HFF-Myc (cell line): ENCODE results near the gene SGPP2.
A peak's percentile ranks its signal among the peaks of the same experiment; 100 is the strongest.
"Not testable (repeated sequence)": the region's sequence is repeated elsewhere in the genome, so short reads cannot be mapped to it uniquely, and the experiment has no call there.

Experiments
- DNase-seq: peaks from one replicate; pipeline ENCODE4 v3.0.0-alpha.2; 2011; ENCODE audit warnings: low read depth; ENCODE audit errors: extremely low read depth
- H3K4me3 ChIP-seq: replicated peaks from 2 replicates; pipeline ENCODE4 v1.5.1; 2011; ENCODE audit warnings: low read depth, mild to moderate bottlenecking, control low read depth, low read length
- TF ChIP-seq, protein P1 (sequence below): IDR thresholded peaks from 2 replicates; pipeline ENCODE4 v1.5.1; 2012; ENCODE audit warnings: mild to moderate bottlenecking, low read depth, low read length, control low read depth; ENCODE audit errors: missing control alignments

The SGPP2 gene

DNA sequence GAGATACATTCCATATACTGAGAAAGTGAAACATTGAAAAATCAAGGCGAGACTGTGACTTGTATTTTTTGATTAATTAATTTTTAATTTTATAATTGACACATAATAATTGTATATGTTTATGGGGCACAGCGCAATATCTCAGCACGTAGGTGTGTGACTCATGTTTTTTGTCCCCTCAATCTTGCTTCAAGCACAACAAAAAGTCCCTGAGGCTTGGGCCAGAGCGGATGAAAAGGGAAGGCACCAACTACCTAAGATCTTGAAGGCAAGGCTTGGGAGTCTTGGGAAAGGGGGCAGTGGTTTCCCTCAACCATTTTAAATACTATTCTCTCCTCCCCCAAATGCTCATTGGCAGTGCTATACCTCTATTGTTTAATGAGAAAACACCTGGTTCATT lies 9.9 kb downstream of the SGPP2 start:
- no peak overlapping the region for H3K4me3 ChIP-seq
- TF ChIP-seq, protein P1, sequence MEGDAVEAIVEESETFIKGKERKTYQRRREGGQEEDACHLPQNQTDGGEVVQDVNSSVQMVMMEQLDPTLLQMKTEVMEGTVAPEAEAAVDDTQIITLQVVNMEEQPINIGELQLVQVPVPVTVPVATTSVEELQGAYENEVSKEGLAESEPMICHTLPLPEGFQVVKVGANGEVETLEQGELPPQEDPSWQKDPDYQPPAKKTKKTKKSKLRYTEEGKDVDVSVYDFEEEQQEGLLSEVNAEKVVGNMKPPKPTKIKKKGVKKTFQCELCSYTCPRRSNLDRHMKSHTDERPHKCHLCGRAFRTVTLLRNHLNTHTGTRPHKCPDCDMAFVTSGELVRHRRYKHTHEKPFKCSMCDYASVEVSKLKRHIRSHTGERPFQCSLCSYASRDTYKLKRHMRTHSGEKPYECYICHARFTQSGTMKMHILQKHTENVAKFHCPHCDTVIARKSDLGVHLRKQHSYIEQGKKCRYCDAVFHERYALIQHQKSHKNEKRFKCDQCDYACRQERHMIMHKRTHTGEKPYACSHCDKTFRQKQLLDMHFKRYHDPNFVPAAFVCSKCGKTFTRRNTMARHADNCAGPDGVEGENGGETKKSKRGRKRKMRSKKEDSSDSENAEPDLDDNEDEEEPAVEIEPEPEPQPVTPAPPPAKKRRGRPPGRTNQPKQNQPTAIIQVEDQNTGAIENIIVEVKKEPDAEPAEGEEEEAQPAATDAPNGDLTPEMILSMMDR: no peak
- DNase-seq: no peak

DNA sequence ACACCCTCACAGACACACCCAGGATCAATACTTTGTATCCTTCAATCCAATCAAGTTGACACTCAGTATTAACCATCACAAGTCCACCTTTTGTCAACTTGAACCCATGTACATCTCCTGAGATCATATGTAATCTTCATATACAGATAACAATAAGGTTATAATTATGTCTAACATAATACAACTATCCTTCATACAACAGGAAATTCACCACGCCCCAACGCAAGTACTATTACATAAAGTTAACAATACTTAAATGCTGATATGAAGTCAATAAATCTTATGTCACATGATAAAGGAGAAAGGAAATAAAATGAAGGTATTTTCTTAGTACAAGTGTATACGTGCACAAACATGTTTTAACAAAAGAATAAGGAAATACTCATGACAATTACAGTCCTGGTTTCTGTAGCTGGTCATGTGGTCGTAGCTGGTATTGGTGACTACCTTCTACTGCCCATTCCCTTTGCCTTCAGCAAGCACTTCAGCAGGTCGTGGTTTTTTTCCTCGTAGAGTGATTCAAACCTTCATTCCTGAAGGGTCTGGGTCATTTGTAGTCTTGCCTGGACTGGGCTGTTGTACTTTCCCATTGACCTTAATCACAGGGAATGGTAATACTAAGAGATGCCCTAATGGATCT lies 11.2 kb downstream of the SGPP2 start:
- not testable (repeated sequence) for H3K4me3 ChIP-seq, DNase-seq

DNA sequence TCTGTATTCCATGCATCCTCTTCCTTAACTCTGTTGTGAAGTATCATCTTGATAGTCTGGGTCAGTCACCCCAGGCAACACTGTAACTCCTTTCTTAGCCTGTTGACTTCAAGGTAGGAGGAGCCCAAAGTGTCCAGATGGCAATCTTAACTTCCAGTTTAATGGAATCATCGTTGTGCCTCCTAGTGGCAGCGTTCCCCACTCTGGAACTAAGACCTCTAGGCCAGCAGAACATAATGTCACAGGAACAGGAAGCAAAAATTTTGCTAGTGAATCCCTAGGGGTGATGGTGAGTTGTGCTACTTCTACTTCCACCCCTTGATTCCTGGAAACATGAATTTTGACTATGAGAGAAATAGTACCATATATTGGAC lies 11.7 kb downstream of the SGPP2 start:
- no peak for DNase-seq
- TF ChIP-seq, protein P1: no peak

DNA sequence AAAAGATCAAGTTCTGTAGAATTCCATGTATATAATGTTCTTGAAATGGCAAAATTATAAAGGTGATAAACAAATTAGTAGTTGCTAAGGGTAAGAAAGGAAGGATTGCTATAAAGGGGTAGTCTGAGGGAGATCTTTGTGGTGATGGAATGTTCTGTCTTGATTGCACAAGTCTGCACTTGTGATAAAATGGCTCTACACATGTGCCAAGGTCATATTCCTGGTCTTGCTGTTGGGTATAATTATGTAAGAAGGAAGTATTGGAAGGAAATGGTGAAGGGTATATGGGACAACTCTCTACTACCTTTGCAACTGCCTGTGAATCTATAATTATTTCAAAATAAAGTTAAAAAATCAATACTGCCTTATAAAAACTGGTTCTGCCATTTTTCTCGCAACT lies 15.3 kb downstream of the SGPP2 start:
- TF ChIP-seq, protein P1: no peak
- no peak for DNase-seq
- no peak overlapping the region for H3K4me3 ChIP-seq

More for the DNA sequence above, 11.7 kb downstream of the SGPP2 start:
- no peak overlapping the region for H3K4me3 ChIP-seq

DNA sequence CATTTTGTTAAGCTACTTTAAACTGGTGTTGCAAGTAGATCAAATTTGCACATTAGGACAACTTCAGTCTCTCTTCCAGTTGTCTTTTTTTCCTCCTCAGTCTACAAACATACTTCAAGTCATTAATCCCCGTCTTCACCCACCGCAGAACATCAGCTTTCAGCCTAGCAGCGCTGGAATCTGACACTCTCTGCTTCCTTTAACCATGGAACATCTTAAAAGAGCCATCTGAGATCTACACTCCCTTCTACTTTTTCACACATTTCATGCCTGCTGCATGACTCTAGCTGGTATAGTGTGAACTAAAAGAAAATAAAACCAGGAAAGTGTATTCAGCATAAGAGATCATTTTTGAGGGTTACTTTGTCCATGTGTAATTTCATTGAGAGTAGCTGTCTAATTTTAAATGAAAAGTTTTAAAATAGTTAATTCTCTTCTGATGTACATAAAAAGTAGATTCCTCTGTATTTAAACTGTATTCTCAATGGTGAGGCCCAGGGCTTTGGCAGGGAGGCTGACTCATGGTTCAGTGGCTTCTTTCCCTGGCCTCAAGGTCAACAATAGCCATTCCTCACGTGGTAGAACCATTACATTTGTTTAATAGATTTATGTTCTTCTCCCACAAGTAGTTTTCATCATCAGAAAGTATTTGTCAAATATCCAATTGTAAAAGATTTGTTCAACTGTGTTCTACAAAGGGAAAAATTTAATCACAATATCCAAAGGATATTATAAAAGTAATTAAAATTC lies 16.5 kb downstream of the SGPP2 start:
- TF ChIP-seq, protein P1: no peak
- peak; percentile 35 for DNase-seq
- H3K4me3 ChIP-seq: no peak overlapping the region

DNA sequence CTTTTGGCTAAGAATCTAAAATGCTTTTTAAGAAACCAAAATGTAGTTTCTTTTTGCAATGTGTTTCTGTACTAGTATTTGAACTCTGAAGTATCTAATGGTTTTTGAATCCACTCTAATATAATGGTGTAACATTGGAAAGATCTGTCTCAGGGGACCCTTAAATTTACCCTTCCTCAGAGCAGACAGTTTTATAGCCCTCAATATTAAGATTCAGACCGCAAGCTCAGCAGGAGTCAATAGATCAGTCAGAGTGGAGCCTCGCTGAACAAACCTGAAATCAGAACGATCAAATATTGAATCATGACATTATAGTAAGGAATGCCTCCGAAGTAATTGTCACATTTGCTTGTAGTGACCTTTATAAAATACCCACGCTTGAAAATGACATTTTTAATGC lies 18.3 kb downstream of the SGPP2 start:
- H3K4me3 ChIP-seq: no peak overlapping the region

DNA sequence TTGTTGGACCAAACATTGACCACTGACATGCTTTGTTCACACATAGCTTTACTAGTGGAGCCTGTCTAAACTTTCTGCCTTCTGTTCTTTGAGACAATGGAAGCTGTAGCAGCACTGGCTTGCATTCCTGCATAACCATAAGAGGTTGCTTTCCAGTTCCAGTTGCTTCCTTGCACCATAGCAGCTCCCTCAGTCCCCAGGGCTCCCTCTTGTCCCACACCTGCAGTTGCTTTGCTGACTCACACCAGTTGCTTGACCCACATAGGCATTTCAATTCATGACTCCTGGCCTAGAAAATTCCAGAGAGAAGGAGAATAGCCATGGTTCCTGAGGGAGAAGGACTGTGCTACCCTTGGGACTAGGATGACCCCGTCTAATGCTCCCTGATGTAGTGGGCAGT lies 20.9 kb downstream of the SGPP2 start:
- no peak for DNase-seq
- TF ChIP-seq, protein P1: no peak
- no peak overlapping the region for H3K4me3 ChIP-seq

More for the DNA sequence above, 18.3 kb downstream of the SGPP2 start:
- TF ChIP-seq, protein P1: no peak
- DNase-seq: no peak
